HG03378 (cell line): ENCODE measurements around the gene ARID5B.
A peak's percentile ranks its signal among the peaks of the same experiment; 100 is the strongest.

Experiments used
- ATAC-seq: cut with Tn5 transposase; IDR thresholded peaks from one replicate; pipeline ENCODE4 v1.9.1; 2021; ENCODE audit warnings: mild to moderate bottlenecking, moderate library complexity; ENCODE audit not compliant: unreplicated experiment

Gene ARID5B

DNA sequence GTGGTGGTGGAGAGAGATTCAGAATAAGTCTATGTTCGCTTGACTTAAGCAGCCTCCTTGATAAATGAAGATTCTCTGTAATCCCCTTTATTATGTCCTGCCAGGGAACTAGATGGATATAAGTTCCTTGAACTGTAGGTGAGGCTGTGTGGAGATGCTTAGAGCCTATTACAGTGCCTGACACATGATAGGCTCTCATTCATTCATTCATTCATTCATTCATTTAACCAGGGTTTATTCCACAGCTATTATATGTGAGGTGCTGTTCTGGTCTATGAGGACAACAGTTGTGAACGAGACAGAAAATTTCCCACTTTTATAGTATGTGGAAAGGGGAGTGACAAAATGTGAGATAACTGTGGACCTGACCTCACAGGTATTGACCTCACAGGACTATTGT lies 105.6 kb downstream of the ARID5B start:
- ATAC-seq: no peak

GRCh38 chr10:62008196-62008595 lies 106.7 kb downstream of the ARID5B start:
- ATAC-seq: no peak

DNA sequence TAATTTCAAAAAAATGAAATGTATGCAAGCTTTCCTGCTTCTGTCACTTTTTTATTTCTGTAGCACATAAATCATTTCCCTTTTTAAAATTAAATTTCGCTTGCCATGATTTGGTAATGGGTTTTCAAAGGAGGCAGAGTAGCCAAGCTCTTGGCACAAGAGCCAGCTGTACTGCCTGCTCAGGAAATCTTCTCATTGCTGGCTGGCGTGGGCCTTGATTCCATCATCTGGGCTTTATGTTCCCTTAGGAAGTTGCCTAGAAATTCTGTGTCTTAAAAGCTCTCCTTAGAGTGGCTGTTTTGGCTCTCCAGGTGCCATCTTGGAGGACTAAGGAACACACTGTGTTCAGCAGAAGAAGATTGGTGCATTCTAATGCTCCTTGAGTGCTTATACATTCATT lies 107.4 kb downstream of the ARID5B start:
- ATAC-seq: no peak

DNA sequence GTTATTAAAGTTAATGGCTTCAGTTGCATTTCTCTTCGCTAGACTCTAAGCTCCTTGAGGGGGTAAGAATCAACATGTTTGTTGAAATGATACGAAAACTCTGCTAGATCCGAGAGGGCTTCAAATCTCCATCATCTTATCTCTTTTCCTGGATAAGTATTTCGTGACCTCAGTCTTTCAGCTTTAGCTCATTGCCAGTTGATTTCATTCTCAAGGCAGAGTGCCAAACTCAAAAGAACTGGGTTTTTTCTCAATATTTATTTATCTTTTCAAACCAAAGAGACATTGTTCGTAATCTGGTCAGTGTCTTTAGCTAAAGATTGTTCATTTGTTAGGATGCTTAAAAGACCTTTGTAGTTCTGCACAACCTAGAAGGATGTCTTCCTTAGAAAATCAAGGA lies 108.9 kb downstream of the ARID5B start:
- no peak for ATAC-seq

- ATAC-seq: no peak
These were observed 110.1 kb downstream of the ARID5B start for GRCh38 chr10:62011558-62011957.

GRCh38 chr10:62012318-62012717 lies 110.8 kb downstream of the ARID5B start:
- ATAC-seq: no peak

DNA sequence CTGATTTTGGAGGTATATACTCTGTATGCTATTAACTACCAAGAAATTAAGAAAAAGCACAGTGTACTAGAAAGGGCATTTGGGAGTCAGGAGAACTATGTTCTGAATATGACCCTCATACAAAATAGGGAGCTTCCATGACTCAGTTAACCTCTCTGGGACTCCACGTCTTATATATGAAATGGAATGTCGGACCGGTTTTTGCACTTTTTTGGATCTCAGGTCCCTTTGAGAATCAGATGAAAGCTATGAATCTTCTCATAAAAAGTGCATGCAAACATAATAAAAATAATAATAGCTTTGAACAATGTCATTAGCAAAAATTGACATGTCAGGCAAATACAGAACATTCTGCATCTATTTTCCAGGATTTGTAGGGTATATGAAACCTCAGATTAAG lies 113.0 kb downstream of the ARID5B start:
- ATAC-seq: no peak

DNA sequence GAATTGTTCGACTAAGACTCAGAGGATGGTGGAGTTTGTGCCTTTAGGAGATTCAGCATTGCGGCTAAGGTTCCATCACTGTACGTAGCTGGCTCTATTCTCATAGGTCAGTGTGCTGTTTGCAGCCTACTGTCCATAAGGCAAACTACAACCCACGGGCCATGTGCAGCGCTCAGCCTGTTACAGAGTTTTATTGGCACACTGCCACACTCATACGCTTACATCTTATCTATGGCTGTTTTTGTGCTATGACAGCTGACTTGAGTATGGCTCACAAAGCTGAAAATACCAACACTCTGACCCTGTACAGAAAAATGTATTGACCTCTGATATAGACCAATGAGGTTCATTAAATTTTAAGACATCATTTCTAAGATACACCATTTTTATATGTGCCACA lies 114.5 kb downstream of the ARID5B start:
- ATAC-seq: no peak

GRCh38 chr10:62016623-62017490 lies 115.4 kb downstream of the ARID5B start:
- ATAC-seq: peak; percentile 65

DNA sequence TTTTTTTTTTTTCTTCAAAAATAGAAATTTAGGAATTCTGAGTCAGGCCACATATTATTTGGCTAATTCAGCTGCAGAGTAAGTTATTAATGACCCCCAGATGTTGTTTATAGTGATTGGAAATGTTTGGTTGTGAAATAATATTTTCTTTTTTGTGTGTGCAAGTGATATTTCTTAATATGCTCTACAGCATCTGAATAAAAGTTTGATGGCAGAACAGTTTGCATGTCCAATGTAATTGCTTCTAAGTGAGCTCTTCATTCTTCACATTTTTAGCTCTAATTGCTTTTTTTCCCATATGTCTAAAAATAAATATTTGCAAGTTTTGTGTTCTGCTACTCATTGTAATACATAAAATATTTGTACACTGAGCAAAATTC lies 116.0 kb downstream of the ARID5B start:
- ATAC-seq: no peak

GRCh38 chr10:62018131-62018911 lies 116.8 kb downstream of the ARID5B start:
- ATAC-seq: no peak

- ATAC-seq: no peak
These were observed 117.7 kb downstream of the ARID5B start for GRCh38 chr10:62019013-62019684.

DNA sequence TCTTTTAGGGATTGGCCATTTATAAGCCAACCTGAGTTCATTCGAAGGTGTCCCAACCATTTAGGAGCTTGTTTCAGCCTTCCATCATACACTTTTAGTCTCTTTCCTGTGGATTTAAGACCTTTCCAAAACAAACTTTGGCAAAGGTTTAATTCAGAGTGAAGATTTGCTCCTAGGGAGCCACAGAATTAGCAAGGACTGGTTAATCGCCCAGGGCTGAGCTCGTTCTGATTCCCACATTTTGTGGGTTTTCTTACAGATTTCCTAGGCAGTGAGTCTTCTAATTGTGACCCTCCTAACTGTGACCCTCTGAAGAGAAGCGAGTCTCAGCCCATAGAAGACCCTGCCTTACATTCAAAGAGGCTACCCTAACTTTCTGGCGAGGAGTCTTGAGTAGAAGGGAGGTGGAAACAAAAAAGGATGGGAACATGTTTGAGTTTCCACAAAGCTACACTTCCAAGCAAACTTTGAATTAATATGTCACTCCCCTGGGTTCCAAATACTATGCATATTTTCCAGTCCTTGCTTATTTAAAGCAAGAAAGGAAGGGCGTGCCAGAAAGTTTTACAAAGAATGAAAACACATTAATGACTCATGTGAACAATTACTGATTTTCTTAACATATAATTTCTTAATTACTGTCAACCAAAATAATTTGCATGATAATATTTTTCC lies 118.3 kb downstream of the ARID5B start:
- no peak for ATAC-seq

- ATAC-seq: no peak
These were observed 119.7 kb downstream of the ARID5B start for GRCh38 chr10:62021128-62021665.

GRCh38 chr10:62021978-62022802 lies 120.7 kb downstream of the ARID5B start:
- no peak for ATAC-seq

DNA sequence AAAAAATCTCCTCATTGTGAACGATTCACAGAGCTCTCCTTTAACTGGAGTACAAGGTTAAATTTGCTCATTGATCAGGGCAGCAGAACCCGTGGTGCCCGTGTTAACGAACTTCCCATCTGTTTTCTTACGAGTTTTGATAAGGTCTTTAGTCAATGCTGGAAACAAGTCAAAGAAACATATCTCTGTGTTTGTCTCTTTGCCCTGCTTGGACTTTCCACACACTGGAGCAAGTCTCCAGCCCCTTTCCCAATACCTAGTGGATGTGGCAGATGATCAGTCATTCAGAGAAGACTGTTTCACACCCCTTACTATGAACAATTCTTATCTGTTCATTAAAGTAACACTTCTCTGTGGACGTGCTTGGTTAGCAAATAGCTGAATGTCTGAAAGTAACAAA lies 121.3 kb downstream of the ARID5B start:
- ATAC-seq: no peak

- no peak for ATAC-seq
These were observed 121.8 kb downstream of the ARID5B start for GRCh38 chr10:62023329-62023728.

DNA sequence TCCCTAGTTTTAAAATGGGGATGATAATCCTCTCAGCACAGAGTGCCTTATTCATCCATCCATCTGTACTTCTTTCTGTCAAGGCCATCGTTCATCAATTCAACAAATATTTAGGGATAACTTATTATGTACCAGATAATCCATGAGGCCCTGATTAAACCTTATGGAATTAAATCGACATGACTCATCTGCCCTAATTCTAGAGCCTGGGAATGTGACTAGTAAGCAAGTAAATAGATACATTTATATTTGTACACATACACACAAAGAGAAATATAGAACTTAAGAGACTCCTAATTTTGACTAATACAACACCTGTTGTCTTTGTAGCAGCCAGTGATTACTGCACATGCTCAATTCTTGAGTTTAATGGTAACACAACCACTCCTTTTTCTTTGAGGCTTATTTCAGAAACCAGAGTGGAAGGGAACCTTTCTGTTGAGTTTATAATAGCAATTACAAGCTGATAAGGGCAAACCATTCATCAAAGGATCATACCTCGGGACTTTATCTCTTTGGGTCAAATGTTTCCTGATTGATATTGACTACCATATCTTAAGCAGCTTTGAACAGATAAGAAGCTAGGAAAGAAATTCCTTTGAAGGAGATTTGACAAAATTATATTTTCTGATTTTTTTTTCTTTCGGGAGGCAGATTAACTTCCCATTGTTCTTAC lies 122.7 kb downstream of the ARID5B start:
- ATAC-seq: no peak

- no peak for ATAC-seq
These were observed 123.8 kb downstream of the ARID5B start for GRCh38 chr10:62025134-62025794.
